HL-60/S4 treated with retinoic acid at 250 ng/mL for 4 days and 3 days (cell line): ENCODE results near the gene SAMD11.

Source experiments
- in situ Hi-C: fragments of 300-500 bp; cut with MboI; formaldehyde crosslinking; loops from 2 replicates; pipeline ENCODE4 v1.7.0; 2022; ENCODE audit warnings: low sequenced_read_pairs

Gene SAMD11

DNA sequence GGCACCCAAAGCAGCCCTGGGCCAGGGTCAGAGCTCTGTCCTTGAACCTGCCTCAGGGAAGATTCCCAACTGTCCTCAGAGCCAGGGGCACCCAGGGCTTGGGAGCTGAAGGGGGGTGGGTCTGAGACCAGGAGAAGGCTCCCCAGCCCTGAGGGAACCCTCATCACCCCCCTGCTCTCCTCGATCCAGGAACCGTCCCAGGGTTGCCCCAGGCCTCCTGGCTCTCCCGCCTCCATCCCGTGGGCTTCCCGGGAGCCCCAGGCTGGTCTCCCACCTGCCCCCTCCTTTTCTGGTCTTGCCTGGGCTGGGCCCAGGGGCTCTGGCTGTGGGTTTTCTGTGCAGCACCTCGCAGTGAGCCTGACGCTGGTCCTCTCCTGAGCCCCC, 6.7 kb upstream of the SAMD11 start:
- in situ Hi-C loops, result no loop called here

DNA sequence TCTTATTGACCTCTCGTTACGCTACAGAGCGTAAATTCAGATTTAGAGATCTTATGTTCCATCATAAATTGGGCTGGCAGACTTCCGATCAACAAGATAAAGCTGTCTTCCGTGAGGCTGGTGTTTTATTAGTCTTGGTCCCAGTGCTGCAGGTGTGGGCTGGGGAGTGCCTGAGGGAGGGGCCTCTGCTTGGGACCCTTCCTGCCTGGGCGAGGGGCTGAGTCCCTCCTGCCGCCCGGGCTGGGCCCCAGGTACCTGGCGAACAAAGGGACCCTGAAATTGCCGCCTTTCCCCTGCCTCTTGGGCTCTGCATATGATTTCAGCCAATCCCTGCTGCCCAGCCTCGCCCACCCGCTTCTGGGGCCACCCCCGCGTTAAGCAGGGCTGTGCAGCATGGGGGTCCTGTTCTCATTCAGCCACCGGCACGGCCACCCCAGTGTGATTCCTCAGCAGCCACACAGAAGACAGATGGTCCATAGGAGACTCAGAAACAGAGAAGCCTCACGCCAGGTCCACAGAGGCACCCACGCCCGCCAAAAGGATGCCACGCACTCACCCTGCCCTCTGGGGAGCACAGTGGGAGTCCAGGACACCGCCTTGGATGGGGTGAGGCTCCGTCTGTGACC, 6.1 kb upstream of the SAMD11 start:
- in situ Hi-C loops, result no loop called here

DNA sequence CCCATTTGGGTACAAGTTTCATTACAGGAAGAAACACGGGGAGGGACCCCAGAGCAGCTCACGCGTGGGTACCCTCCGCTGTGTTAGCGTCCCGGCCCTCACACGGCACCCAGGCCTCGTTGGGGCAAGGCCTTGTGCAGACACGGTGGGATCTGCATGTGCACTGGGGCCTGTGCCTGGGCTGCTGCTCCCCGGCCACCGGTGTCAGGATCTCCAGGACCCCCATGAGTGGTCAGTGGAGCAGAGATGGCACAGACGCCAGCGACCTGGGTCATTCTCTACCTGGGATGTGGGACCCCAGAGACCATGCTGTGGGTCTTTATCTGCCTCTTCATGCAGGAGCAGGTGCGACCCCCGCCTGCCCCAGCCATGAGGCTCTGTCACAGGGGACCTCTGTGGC, 5.4 kb upstream of the SAMD11 start:
- in situ Hi-C loops, result no loop called here

DNA sequence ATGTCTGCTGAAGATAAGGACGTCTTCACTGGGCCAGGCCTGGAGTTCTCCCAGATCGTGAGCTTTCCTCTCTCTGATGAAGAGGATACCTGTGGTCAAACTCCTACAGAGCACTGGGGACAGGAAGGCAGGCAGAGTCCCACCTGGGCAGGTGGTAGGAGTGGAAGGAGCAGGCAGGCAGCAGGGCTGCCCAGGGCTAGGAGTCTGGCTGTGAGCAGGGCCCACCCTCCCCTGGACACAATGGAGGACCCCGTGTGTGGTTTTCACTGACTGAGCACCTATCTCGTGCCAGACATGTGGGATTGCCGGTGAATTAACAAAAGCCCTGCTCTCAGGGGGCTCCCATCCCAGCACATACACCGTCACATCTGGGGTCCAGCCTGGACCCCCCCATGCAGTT, 4.9 kb upstream of the SAMD11 start:
- in situ Hi-C loops, result no loop called here

DNA sequence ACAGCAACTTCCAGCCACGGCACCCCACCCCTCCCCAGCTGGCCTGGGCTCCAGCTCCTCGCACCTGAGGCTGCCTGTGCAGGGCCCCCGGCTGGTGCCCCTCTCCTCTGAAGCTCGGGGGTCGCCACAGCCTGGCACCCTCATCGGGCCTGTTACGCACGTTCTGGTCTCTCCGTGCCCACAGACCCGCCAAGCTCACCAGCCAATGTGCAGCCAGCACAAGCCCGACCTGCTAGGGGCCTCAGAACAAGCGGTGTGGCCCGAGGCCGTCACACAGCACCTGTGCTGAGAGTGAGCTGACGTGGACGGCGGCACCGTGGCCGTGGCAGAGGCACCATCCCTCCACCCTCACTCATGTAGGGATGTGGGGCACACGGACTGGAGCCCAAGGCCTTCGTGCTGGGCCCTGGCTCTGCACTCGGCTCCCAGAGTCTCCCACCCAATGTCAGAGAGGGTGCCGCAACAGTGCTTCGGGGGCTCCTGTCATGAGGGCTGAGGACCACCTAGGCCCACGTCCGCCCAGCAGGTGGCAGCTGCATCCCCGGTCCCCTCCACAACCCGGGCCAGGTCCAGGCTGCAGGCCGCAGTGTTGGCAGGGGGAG, 4.4 kb upstream of the SAMD11 start:
- in situ Hi-C loops, result no loop called here

DNA sequence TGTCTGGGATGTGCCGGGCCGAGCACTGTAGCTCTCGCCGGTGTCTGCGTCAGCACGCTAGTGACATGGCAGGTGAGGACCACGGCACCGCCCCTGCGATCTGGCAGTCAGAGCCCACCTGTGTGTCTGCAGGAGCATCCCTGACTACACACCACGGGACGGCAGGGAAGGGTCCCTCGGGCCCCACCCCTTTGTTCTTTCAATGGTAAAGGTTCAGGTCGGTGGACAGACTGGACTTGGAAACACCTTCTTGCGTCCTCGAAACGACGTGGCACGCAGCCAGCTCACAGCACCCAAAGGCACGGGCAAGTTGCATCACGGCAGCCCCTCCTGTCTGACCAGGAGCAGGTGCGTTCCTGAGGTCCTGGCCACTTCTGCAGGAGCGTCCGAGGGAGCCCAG, 3.7 kb upstream of the SAMD11 start:
- in situ Hi-C loops, result no loop called here

DNA sequence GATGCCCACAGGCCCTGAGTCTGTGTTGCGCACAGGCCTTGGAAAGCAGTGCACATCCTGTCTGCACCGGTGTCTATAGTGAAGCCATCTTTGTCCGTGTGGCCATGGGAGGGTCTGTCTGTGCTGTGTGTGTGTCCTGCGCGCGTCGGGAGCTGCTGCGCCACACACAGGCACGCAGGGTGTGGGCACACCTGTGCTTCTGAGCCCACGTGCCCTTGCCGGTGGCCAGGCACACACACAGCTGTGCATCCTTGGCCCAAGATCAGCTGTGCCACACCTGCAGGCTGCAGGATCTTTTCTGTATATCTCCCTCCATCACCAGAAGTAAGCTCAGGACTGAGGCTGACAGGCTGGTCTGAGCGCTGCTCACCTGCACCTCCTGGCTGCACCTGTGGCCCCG, 3.2 kb upstream of the SAMD11 start:
- in situ Hi-C loops, result no loop called here

DNA sequence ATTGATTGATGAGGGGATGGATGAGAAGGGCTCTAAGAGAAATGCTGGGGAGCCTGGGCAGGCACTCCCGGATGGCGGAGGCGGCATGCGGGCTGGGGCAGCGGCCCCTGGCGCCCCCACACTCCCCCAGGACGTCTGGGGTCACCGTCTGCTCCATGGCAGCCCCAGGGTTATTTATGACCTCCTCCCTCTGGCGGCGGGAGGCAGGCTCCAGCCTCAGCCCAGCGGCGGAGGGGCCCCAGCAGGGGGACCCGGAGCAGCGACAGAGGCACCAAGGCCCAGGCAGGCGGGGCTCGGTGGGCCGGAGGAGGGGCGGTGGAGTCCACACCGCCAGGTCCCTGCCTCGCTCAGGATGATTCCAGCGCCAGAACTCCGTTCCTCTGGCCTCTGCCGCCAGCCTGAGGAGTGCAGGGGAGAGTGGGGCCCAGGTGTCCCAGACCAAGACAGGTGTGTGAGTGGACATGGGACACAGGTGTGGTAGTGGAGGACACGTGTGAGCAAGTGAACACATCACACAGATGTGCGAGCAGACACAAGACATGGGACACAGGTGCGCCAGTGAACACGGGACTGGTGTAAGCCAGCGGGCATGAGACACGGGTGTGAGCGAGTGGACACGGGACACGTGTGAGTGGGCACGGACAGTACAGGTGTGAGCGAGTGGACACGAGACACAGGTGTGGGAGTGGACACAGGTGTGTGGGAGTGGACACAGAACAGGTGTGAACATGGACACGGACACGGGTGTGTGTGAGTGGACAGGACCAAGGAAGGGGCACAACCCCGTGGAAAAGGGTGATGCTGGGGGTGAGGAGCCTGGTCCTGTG, 2.5 kb upstream of the SAMD11 start:
- in situ Hi-C loops, result no loop called here

DNA sequence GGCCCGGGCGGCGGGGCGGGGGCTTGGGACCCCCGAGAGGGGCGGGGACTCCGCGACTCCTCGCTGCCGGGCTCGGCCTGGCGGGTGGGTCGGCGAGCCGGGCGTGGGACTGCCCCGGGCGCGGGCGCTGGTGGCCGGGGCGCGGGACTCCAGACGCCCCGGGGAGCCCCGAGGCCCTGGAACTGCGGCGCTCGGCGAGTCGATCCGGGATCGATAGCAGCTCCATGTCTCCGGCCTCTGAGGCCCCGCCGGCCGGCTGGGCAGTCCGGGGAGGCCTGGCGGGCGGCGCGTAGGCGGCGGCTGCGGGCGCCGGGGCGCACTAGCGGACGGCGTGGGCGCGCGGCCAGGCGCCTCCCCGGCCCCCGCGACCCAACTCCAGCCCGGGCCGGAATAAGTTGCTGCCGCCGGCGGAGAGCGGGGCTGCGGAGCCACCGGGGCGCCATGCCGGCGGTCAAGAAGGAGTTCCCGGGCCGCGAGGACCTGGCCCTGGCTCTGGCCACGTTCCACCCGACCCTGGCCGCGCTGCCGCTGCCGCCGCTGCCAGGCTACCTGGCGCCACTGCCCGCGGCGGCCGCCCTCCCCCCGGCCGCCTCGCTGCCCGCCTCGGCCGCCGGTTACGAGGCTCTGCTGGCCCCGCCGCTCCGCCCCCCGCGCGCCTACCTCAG, 400 bp downstream of the SAMD11 start:
- in situ Hi-C loops, result no loop called here

DNA sequence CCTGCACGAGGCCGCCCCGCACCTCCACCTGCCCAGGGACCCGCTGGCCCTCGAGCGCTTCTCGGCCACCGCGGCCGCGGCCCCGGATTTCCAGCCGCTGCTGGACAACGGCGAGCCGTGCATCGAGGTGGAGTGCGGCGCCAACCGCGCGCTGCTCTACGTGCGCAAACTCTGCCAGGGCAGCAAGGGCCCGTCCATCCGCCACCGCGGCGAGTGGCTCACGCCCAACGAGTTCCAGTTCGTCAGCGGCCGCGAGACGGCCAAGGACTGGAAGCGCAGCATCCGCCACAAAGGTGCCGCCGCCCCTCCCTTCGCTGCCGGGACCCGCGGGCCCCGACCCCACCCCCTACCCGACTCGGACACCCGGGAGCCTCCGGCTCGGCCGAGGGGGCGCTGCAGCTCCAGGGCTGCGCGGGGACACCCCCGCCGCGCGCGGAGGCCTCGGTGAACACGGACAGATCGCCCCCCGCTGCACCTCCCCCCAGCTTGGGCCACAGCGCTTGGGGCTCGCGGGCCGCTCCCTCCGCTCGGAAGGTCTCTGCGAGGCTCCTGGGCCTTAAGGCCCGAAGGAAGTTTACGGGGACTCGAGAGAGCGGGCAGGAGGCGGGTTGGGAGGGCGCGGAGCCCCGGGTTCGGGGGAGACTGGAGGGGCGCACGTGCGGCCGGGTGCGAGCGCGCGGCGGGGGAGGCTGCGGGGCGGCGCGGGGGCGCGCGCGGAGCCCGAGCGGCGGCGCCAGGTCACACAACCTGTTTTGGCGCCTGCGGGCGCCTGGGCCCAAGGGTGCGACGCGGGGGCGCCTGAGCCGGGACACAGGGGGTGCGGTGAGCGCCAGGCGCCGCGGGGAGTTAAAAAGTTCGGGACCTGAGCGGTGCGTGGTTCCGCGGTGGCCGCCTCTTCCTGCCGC, 1.2 kb downstream of the SAMD11 start:
- in situ Hi-C loops, result no loop called here

DNA sequence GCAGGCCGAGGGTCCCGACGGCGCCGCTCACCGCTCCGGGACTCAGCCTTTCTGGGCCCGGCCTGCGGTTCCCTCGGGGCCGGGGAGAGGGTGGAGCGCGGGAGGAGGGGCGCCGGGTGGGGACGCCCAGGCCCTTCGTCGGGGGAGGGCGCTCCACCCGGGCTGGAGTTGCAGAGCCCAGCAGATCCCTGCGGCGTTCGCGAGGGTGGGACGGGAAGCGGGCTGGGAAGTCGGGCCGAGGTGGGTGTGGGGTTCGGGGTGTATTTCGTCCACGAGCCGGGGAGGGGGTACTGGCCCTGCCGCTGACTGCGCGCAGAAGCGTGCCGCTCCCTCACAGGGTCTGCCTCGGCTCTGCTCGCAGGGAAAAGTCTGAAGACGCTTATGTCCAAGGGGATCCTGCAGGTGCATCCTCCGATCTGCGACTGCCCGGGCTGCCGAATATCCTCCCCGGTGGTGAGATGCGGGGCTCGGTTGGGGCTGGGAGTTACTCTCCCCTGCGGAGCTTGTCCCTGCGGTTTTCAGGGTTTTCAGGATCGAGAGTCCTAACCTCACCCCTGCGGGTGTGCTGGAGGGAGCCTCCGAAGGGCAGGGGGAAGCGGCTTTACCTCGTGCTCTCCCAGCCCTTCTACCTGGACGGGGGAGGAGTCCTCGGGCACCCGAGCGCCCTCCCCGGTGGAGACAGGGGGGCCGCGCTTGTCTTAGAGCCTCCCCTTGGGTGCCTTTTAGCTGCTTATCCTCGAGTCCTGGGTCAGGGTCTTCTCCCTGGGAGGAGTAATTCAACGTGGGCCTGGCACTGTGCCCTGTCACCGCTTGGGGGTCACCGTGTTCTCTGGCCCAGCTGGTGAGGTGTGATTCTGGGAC, 2.1 kb downstream of the SAMD11 start:
- in situ Hi-C loops, result no loop called here

DNA sequence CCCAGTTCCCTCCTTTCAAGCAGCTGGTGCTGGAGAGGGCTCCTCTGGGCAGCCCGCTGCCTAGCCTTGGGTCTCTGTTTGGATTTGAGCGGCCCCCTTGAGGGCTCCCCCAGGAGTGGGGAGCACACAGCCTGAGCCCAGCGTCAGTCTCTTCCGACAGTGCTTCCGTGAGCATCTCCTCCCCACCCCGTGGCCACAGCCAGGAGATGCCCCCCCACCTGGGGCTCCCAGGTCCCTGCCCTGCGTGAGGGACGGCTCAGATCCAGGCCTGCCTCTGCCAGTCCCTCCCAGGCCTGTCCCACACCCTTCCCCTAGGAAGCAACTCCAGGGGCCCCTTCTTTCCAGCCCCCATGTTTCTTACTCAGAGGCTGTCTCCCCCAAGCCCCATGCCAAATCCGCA, 3.5 kb downstream of the SAMD11 start:
- in situ Hi-C loops, result no loop called here

DNA sequence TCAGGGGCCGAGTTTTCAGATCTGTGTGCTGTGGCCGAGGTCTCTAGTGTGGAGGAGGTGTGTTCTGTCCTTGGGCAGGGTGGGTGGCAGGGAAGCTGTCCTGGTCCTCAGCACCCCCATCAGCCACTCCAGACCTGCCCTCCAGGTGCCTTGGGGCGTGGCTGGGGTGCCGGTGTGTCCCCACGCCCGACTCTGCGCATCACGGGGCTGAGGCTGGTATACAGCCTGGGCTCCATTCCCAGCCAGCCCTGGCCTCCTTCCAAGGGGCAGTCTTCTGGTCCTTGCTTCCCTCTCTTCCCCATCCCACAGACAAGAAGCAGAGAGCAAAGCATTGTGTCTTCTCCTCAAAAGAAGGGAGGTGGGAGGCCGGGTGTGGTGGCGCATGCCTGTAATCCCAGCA, 4.0 kb downstream of the SAMD11 start:
- in situ Hi-C loops, result no loop called here

DNA sequence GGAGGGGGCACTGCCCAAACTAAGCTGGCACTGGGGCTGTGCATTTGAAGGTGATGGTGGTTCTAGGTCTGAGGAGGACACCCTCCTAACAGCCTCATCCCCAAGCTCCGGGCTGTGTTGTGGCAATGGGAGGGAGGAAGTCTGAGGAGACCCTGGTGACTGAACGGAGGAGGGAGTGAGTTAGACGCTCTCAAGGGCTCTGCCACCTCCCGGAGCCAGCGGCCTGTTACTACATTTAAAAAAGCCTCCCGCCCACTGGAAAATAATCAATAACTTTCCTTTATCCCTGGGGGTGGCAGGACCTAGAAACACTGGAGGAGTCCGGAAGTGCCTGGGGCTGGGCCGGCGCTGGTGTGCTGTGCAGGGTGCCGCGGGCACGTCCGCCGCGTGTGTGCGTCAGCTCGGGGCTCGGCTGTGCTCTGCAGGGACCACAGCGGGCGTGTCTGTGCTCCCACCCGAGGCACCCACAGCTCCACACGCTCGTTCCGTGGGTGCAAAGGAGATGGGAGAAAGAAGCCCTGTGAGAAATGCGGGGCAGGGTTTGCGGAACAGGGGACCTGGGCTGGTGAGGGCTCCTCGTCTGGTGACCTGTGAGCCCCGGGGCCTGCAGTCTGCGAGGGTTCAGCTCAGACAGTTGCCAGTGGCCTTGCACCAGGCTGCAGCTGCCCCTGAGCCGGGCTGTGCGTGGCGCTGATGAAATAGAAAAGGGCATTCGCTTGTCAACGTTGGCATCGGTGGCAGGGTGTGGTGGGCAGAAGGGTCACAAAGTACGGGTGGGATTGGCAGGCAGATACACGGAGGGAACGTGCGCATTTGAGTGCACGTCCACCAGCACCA, 5.3 kb downstream of the SAMD11 start:
- in situ Hi-C loops, result no loop called here

DNA sequence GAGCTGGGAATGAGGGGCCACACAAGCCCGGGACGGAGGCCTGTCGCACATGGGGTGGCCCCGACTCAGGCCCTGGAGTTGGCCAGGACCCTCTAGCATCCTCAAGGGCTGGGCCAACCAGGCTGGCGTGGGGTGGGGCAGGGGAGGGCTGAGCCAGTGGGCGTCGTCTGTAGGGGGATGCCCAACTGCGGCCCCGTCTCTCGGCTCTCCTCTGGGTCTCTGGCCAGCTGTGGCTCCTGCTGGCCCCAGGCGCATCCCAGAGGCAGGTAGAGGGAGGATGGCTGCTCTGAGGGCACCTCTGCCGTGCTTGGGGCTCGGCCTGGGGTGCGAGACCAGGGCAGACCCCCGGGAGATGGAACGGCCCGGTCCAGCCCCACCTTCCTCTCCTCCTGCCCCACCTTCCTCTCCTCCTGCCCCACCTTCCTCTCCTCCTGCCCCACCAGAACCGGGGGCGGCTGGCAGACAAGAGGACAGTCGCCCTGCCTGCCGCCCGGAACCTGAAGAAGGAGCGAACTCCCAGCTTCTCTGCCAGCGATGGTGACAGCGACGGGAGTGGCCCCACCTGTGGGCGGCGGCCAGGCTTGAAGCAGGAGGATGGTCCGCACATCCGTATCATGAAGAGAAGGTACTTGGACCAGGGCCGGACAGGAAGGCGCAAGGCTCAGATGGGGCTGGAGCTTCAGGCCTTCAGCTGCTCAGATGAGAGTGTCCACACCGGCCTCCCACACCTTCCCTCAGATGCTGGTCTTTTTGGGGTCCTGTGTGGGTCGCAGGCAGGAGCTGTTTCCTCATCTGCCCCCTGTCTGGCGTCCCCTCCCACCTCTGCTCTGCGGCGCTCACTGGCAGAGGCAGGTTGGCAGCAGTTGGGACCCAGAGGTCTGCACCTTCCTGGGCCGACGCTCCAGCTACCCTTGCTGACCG, 6.2 kb downstream of the SAMD11 start:
- in situ Hi-C loops, result no loop called here

DNA sequence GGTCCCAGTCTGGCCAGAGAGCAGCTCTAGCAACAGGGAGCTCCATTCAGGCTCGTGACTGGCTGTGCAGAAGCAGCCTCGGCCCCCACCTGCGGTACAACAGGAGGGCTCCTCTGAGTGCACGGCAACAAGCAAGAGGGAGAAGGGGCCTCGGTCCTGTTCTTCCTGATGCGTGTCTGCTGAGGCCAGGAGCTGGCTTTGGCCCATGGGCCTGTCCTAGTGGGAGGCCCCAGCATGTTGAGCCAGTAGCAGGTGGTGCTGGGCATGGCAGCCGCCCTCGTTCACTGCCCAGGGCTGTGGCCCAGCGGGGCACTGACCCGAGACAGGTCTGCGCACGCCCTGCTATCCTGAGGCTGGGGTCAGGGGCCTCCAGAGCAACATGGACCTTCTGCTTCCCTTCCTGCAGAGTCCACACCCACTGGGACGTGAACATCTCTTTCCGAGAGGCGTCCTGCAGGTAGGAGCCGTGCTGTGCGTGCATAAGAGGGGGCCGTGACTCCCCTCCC, 7.0 kb downstream of the SAMD11 start:
- in situ Hi-C loops, result no loop called here

DNA sequence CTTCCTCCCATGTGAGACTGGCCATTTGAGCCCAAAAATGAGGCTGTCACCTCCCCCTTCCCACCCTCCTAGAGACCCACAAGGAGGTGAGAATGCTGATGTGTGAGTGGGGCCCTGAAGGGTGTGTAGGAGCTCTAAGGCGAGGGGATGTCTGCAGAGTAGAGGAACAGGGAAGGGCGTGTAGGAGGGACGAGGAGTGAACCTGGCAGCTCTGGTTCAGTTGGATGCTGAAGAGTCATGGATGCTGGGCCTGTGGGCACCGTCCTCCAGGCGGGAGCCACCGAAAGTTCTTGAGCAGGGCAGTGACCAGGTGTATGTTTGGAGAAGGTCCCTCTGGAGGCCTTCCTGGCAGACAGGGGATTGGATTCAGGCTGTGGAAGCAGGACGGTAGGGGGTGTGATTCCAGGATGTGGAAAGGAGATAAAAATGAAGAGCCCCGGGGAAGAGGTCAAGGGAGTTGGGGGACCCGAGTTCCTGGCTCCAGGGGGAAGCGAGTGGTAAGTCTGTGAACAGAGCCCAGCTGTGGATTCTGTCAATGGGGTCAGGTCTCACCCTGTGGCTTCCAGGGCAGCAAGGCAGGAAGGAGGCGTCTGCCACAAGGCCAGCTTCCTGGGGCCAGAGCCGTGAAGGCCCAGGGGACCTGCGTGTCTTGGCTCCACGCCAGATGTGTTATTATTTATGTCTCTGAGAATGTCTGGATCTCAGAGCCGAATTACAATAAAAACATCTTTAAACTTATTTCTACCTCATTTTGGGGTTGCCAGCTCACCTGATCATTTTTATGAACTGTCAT, 7.9 kb downstream of the SAMD11 start:
- in situ Hi-C loops, result no loop called here
